Left hindlimb (tissue), 1 donor: ENCODE data around the gene STX2.
A peak's percentile ranks its signal among the peaks of the same experiment; 100 is the strongest.
"Not testable (repeated sequence)": the region's sequence is repeated elsewhere in the genome, so short reads cannot be mapped to it uniquely, and the experiment has no call there.

Source experiments
- DNase-seq: peaks from one replicate; pipeline ENCODE4 v3.0.0-alpha.2; 2018

STX2 gene

DNA sequence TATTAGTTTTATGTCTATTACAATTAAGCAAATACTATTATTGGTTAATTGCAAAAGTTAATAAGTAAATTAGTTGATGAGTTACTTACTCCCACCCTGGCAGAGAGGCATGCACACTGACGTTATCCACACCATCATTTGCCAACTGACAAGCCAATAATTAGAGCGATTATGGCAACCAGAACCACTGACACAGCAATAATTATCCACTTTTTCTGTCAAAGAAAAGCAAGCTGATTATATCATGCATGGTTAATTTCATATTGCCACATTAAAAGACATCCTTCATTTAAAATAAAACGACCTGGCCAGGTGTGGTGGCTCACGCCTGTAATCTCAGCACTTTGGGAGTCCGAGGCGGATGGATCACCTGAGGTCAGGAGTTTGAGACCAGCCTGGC lies 43.1 kb downstream of the STX2 start:
- DNase-seq, result no peak

DNA sequence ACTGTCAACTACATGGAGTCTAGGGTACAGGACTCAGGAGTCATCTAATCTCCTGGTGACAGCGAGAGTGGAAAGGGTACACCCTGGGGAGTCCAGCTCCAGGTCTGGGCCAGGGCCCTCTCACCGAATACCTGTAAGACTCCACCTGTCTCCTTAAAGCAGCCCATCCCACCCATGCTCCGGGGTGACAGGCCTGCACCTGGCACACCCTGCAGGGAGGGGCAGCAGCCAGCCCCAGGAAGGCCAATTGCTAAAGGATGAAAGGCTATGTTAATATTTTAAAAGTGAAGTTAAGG lies 45.5 kb downstream of the STX2 start:
- DNase-seq, result no peak

DNA sequence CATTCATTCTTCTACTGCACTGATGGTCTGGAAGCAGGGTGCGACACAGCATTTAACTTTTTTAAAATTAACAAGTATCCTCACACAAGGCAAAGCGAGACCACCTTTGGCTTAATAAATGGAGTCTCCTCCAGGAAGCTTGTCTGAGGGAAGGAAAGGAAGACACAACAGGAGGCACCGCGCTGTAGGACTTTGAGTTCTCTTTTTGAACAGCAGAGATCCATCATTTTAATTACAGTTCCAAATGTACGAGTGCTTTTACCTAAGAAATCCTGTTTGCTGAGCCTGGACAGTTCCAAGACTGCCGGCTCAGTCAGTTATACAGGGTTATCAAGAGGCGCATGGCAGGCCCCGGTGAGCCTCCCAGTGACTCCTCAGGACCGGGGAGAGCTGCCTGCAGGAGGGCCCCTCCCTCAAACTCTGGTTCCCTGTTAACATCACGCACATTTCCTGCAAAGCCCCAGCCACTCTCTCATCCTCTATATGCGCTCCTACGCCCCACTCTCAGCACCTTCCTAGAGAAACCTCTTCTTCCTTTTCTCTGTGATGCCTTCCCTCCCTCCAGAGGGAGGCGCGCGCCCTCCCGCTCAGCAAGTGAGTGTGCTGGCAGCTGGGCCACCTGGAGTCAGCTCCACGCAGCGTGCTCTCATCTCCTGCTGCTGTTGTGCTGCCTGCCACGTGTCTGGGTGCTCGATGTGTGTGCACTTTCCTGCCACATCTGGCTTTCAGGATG lies 46.1 kb downstream of the STX2 start:
- DNase-seq, result no peak

DNA sequence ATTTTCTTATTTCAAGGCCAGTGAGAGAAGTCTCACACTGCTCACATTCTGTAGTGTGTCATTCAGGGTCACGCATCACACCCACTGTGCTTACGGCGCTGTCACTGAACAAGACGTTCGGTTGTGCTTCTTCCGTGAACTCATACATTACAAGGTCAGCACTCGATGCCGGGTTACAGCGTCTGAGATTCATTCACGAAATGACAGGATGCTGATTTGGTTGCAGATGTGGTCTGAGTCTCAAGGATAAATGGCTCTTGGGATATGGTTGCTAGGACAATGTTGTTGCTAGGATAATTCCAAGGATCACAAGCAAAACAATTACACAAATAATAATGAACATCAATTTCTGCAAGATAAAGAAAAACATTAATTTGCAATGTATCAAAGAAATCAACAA lies 47.4 kb downstream of the STX2 start:
- DNase-seq, result no peak

DNA sequence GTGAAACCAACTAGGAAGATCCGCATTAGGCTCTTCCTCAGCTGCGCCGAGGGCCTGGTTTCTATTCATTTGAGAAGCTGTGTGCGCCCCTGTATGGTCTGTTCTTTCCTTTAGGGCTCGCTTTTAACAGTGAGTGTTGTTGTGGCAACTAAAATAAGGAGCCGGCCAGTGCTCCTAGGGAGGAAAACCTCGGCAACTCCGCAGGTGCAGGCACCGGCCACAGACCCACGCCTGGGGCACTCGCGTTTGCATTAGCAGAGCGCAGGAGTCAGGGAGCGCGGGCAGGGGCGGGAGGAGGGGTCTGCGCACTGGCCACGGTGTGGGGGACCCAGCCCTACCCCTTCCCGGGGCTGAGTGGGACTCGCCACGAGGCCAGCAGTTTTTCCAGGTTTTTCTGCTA lies 50.5 kb downstream of the STX2 start:
- no peak for DNase-seq

DNA sequence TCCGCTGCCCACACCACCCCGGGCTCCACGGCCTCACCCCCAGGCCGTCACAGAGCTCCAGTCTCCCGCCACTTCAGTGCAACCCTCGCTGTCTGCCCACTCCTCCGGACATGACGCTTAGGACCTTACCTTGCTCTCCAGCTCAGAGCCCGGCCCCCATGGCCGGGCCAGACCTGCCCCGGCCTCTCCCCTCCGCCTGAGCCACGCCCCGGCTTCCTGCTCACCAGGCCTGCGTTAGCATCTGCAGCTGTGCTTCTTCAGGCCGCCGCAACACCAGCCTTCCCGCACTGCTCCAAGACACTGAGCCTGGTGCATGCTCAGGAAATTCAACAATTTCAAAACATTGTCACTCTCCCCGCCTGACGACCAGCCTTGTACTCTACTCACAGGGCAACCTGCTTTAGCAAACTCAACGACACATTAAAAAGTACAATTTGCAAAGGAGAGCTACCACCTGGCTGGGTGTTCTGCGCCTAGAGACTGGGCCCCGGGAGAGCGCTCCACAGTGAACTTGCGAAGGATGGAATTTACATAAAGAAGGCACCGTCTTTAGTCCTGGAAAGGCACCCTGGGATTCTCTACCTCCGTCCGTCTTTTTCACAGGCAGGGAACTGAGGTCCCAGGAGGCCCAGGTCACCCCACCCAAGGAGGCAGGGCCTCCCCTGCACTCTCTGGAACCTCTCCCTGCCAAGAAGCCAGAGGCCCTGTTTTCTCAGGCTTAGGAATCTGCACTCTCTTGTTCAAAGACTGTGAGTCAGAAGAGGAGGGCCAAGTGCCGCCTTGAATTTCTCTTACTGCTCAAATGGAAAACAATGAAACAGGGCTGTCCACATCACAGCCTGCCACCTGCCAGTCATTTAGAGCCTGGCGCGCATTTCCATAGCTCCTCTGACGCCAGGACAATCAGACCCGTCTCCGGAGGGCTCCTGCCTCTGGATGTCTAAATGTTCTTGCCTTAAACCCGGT lies 51.3 kb downstream of the STX2 start:
- no peak for DNase-seq

DNA sequence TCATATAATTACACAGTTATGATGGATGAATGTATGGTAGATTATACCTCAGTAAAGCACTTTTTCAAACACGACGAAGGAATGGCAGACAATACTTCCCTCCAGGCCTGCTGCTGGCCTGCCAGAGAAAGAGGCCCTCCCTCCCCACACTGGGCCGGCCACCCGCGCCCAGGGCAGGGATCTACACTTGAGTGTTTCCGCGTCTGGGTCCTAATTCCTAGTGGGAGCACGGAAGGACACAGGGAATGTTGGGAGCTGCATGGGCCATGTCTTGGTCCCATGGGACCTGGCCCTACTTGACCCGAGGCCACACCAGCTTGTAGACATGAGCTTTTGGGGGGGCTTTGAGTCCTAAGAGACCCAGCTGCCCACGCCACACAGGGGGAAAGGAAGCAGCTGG lies 52.0 kb downstream of the STX2 start:
- DNase-seq, result no peak

DNA sequence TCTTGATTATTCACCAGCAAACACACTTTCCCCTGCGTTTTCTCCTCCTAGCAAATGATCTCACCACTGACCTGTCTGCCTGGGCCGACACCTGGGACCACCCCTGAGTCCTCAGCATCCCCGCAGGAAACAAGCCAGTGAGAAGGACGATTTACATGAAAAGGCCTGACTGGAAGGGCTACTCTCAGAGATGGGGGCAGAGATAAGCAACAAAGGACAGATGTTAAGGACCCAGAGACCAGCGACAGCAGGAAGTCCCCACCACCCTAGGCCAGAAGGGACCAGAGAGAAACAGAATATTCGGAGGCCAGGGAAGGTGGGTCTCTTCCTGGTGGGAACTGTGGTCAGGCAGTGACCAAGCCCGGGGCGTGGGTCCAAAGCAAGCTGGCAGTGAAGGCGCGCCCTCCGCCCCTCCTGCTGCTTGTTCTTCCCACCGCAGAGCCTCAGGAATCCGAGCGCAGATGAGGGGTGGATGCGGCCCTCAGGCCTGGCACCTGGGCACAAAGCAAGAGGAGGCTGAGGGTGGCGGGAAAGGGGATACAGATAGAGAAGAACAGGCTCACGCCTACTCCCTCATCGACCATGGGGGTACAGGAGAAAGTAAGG lies 55.8 kb downstream of the STX2 start:
- DNase-seq, result no peak

DNA sequence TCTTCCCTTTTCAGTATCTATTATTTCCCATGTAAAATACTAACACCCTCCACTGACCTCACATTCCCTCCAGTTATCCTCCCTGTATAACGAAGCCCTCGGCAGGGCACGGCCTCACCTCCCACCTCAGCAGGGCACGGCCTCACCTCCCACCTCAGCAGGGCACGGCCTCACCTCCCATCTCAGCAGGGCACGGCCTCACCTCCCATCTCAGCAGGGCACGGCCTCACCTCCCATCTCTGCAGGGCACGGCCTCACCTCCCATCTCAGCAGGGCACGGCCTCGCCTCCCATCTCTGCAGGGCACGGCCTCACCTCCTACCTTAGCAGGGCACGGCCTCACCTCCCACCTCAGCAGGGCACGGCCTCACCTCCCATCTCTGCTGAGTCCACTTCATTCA lies 56.8 kb downstream of the STX2 start:
- DNase-seq, result not testable (repeated sequence)

DNA sequence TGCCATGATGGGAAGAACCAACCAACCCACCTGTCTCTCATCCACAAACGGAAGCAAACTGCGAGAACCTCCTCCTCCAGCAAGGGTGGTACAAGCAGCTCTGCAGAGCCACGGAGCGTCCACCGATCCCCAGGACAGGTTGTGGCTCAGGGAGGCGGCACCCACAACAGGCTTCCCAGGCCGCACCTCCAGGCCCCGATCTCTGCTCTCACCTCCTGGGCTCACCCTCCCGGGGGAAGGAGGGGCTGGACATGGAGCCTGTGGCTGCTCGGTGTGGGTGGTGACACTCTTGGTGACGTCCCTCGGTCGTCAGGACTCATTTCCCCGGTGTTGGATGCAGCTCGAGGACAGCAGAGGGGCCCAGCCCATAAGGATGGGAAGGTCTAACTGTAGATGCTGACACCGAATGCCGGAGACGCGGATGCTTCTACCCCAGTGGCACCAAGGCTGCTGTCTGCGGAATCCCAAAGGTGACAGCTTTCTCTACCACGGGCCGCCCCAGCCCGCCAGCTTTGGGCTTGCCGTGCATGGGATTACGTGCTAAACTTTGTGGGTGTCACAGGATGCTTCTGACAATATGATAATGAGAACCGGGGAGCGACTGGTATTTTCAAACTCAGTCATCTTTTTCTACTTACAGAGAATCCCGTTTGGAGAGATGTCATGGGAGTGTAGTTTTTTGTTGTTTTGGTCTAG lies 58.0 kb downstream of the STX2 start:
- no peak for DNase-seq

DNA sequence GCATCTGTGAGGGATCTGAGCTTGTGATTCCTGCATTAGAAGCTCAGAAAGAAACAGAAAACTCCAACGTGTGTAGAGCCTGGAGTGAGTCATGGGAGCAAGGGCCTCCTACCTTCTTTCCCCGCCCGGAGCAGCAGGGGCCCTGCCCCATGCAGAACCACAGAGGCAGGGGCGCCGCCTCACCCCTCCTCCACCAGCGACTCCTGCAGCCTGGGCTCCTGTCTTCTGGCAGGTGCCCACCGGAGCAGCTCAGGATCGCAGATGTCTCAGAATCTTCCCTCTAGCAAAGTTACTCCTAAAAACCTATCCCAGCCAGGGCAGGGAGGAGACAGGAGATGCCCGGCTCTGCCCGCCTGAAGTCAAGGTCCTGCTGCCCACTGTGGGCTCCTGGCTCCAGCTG lies 58.7 kb downstream of the STX2 start:
- no peak for DNase-seq

DNA sequence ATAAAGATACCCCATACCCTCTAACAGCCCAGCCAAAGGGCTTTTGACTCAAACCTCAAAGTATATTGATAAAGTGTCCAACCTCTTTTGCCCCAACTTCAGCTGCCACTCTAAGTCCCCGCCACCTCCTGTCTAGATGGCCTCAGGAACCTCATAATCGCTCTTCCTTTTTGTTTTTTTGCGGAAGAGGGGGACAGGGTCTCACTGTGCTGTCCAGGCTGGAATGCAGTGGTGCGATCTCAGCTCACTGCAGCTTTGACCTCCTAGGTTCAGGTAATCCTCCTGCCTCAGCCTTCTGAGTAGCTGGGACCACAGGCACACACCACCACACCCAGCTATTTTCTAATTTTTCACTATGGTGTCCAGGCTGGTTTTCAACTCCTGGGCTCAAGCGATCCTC lies 60.3 kb downstream of the STX2 start:
- DNase-seq, result no peak

DNA sequence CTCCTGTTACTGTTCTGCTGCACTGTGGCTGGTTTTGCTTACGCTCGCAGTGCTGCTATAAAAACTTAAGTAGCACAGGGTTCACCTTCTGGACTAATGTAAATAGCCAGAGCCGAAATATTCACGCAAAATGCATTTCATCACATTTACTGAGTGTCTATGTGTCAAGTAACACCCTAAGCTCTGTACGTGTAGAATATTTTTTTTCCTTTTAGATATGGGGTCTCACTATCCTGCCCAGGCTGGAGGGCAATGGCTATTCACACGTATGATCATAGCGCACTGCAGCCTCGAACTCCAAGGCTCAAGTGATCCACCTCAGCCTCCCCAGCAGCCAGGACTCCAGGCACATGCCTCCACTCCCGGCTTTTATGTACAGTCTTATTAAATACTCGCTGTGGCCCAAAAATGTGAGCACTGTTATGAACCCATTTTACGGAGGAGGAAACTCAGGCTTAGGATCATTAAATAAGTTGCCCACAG lies 62.2 kb downstream of the STX2 start:
- DNase-seq, result no peak

DNA sequence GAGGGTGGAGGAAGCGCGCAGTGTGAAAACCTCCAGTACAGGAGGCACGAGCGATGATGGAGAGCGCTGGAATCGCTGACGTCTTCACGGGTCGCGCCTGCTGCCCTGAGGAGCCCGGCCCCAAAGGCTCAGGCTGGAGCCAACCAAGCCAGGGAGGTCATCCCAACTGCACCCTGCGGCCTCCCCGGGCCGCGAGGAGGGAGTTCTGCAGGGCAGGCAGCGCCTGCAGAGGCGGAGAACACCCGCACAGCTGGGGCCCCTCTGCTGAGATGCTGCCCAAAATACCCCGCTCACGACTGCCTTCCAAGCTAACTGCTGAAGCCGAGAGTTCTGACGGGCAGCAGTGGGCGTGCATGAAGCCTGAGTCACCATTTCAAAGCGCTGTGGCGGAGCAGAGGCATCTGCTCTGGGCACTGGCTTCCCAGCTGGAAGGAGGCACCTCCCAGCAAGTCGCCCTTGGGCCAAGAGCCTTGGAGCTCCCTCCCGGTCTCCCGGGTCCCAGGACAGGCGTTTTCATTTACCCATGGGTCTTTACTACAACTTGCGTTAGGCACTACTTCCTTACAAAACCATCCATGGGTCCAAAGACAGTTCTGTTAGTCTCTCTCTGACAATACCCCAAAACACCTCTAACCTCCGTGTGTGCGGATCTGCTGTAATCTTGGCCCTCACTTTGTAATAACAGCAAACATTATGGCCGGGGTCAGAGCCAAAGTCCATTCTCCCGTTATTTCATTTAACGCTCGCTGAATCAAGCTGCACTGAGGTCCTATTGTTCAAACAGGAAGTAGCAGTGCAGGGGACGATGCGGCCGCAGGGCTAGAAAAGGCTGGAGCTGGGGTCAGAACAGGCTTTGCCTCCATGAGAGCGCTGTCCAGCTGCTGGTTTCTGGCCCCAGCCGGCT lies 62.8 kb downstream of the STX2 start:
- peak; percentile 67 for DNase-seq

DNA sequence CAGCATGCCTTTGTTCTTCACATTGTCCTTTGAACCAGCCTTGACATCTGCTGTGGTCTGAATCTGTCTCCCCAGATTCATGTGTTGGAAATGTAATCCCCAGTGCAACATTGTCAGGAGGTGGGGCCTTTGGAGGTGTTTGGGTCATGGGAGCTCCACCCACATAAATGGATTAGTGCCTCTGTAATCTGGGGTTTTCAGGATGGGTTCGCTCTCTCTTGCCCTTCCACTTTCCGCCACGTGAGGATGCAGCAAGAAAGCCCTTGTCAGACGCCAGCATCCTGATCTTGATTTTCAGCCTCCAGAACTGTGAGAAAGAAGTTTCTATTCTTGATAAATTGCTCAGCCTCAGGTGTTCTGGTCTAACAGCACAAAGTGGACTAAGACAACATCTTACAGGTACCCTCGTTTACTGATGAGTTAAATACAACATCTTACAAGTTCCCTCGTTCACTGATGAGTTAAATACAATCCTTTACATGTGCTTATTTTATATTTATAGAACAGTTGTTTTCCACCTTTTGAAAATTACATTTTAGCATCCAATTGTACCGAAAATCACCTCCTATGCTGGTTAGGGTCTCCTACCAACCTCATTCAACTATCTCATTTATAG lies 68.5 kb downstream of the STX2 start:
- no peak for DNase-seq

DNA sequence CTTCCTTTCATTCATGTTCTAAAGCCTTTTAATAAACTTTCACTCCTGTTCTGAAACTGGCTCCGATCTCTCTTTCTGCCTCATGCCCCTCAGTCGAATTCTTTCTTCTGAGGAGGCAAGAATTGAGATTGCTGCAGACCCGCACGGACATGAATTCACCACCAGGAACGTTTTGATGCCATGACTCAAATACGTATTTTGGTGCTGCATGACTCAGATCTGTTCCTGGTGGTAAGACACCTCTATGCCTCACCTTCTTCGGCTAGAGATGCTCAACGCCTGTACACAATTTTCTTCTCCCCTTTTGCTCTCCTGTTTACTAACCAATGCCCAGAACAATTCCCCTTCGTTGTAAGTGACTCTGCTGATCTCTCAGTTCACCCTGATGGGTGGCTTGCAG lies 70.9 kb downstream of the STX2 start:
- DNase-seq, result no peak

DNA sequence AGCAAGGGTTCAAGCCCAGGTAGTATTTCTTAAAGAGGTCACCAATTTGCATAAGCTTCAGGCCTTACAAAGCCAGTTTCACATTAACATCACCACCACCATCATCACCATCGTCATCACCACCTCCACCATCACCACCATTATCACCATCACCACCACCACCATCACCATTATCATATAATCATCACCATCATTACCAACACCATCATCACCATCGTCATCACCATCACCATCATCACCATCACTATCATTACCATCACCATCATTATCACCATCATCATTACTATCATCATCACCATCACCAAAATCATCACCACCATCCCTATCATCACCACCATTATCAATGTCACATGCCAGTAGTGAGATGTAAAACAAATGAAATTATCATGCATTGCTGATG lies 72.6 kb downstream of the STX2 start:
- DNase-seq, result no peak

DNA sequence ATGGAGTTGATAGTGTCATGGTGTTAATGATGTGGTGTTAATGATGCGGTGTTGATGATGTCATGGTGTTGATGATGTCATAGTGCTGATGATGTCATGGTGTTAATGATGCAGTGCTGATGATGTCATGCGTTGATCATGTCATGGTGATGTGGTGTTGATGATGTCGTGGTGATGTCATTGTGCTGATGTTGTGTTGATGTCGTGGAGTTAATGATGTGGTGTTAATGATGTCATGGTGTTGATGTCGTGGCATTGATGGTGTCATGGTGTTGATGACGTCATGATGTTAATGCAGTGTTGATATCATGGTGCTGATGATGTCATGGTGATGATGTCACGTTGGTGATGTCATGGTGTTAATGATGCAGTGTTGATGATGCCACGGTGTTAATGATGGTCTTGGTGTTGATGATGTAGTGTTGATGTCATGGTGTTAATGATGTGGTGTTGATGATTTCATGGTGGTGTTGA lies 73.8 kb downstream of the STX2 start:
- DNase-seq, result no peak

DNA sequence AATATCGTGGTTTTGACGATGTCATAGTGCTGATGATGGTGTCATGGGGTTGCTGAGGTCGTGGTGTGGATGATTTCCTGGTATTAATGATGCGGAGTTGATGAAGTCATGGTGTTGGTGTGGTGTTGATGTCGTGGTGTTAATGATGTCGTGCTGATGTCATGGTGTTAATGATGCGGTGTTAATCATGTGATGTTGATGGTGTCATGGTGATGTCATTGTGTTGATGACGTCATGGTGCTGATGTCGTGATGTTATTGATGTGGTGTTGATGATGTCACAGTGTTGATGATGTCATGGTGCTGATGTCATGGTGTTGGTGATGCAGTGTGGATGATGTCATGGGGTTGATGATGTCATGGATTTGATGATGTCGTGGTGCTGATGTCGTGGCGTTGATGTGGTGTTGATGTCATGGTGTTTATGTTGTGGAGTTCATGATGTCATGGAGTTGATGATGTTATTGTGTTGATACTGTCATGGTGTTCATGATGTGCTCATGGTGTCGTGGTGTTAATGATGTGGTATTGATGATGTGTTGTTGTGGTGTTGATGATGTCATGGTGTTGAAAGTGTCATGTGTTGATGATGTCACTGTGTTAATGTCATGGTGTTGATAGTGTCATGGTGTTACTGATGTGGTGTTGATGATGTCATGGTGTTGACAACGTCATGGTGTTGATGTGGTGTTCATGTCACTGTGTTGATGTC lies 74.4 kb downstream of the STX2 start:
- DNase-seq, result no peak

DNA sequence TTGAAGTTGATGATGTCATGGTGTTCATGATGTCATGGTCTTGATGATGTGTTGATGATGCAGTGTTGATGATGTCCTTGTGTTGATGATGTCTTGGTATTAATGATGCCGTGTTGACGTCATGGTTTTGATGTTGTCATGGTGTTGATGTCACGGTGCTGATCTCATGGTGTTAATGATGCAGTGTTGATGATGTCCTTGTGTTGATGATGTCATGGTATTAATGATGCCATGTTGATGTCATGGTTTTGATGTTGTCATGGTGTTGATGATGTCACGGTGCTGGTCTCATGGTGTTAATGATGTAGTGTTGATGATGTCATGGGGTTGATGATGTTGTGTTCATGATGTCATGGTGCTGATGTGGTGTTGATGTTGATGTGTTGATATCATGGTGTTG lies 75.0 kb downstream of the STX2 start:
- DNase-seq, result no peak

DNA sequence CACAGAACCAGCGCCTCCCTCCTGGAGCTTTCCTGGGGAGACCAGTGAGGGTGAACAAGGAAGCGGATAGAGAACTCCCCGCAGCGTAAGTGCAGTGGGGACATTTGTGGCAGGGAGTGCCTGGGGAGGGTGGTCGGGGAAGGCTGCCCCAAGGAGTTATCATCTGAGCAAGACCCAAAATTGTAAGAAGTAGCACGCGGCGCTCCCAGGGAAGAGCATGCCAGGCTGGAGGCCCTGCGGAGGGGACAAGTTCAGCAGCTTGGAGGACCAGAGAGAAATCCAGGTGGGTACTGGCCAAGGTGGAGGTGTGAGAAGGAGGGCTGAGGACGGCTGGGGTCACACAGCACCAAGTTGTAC lies 76.8 kb downstream of the STX2 start:
- DNase-seq, result no peak
